Measurements from ENCODE around the gene GRB2.

The GRB2 gene

DNA sequence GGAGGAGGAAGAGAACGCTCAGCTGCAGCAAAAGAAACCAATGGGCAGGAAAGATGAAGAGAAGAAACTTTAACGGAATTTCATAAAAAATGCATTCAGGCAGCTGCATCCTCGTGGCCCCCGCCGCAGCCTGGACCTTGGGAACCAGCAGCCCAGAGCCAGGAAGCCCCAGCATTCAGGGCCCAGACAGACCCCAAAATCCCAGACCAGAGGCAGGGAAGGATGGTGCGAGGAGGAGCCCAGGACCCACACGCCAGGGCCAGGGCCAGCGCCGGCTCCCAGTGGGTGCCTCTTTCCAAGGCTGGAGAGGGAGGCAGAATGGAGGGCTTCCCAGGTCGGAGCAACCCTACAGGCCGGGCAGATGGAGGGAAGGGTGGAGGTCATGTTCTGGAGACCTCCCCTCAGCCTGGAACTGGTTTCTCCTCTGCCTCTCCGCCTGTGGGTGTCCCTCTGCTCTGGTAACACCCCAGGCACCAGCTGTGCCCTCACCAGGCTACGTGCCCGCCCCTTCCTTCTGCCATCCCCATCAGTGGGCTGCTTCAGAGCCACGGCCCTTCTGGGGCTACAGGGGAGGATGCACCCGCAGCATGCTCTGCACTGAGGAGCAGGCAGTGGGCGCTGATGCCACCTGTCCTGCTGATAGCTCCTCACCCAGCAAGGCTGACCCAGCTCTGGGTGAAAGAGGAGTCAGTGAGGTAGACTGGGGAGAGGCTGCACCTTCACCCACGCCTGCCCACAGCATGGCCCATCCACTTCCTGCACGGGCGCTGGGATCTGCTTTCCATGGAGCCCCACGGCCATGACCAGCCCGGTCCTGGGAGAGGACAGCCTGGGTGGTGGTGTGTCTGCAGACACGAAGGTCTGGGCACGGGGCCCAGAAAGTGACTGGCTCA is 133.3 kb downstream of the GRB2 start:
- peak; percentile 70 for DNase-seq

DNA sequence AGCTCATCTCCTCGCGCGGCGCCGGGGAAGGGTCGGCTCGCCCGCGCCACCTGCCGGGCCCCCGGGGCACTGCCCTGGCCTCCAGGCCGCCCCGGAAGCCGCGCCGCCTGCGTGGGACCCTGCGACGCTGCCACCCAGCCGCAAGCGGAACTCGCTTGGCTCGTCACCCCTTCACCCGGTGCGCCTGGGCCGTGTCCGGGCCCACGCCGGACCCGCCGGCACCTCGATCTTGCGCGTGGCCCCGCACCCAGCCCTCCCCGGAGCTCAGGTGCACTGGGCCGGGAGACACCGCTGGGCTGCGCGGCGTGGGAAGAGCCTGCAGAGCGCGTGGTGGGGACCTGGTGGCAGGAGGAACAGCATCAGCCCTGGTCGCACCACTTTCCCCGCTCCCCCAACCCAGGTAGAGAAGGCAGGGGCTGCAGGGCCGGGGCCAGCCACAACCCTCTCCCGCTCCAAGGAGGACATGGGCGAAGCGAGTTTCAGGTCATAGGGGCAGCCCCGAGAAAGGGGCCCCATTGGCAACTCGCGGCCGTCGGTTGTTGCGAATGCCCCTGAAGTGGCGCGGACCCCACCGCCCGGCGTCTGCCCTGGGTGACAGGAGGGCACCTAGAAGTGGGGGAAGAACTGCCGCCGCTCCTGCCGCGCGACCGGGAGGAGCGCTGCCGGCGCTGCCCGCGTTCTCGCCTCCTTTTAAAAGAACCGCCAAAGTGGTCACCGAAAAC is 134.1 kb downstream of the GRB2 start:
- peak; percentile 96 for DNase-seq

- DNase-seq, result no peak
Measured at GRCh38 chr17:75270966-75271232, 134.6 kb downstream of the GRB2 start, which contains the start of gene MIF4GD. Gene MIF4GD, minus strand, starts transcription at chr17:75271231. Its CDS starts 1,036 bp downstream, at chr17:75270195.

DNA sequence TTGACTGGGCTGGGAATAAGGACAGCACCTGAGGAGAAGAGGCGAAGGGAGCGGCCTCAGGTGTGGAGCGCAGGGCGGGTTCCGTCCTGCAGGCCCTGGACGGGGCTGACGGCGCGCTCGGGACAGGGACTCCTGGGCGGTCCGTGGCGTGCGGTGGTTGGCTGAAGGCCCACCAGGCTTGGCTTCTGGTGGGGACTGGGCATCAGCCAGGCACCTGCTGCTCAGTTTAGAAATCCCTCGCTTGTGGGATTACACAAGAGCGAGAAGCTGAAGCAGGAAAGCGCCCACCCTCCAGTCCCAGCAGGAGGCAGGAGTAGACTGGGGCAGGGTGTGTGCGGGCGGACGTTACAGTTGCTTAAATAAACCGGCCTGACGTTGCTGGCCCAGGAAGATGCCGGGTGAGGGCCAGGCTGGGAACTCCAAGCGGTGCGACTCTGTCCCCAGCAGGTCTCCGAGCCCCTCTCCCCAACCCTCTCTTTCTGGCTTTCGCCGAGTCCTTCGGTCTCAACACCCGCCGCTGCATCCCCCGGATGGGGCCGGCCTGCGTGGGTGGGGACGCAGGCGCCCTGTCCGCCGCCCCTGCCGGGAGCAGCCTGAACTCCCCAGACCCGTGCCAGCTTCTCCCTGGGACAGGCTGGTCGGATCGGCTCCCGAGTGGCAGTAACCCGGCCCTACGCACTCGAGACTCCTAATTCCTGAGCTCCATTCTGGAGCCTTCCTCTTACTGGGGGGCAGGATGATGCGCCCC is 135.1 kb downstream of the GRB2 start:
- peak; percentile 87 for DNase-seq

- no peak for DNase-seq
Measured at GRCh38 chr17:75269844-75270217, 135.6 kb downstream of the GRB2 start.

Data from activated CD8-positive, alpha-beta memory T cell treated with anti-CD3 and anti-CD28 coated beads, Interleukin-2, amount 50 U/mL, for 48 hours (primary cell).